Gastrocnemius medialis (tissue), 4 donors: ENCODE results near the gene FAM210A.

Source experiments
- CTCF ChIP-seq, 5 experiments: fragments of 450-650 bp in 3 of 5; fragments of 200-600 bp in 2 of 5; sonication (generic) in 2 of 5; IDR thresholded peaks in 4 of 5; conservative IDR thresholded peaks in 1 of 5; 1 replicate in 4 of 5; 2 replicates in 1 of 5; pipeline ENCODE4 v1.5.1; 2016 to 2019; ENCODE audit warnings: antibody characterized with exemption in 5 of 5, mild to moderate bottlenecking in 3 of 5, moderate library complexity in 3 of 5
- POLR2A ChIP-seq, 2 donors: fragments of 450-650 bp; IDR thresholded peaks; one replicate each; pipeline ENCODE4 v1.6.1; 2017; ENCODE audit warnings: antibody characterized with exemption in 2 of 2, mild to moderate bottlenecking in 2 of 2, moderate library complexity in 2 of 2

- TF ChIP-seq POLR2A (IDR thresholded peaks at IDR 0.05) (no peak), CTCF (IDR thresholded peaks at IDR 0.05 in 4 of 5, conservative IDR thresholded peaks at IDR 0.05 in 1 of 5) (no peak)
Observed at GRCh38 chr18:13647761-13648160, 78.6 kb downstream of the FAM210A start.
